Mesodermal cell (in vitro differentiated cells): ENCODE results near the gene CPSF3. TPM values are rescaled to one million over a fixed set of nuclear protein-coding genes. Genes with fewer than 3 reads are reported as not detected.

ENCODE experiments used
- H3K27ac ChIP-seq: 2 replicates; pipeline ENCODE4 v1.7.0; 2013; ENCODE audit warnings: mild to moderate bottlenecking, low read depth, low read length, moderate library complexity; ENCODE audit not compliant: severe bottlenecking
- H3K36me3 ChIP-seq: 2 replicates; pipeline ENCODE4 v1.7.1; 2013; ENCODE audit warnings: mild to moderate bottlenecking, low read length, moderate library complexity; ENCODE audit not compliant: control insufficient read depth, insufficient read depth
- H3K4me1 ChIP-seq: one replicate; pipeline ENCODE4 v1.7.1; 2013; ENCODE audit warnings: mild to moderate bottlenecking, low read length; ENCODE audit not compliant: insufficient read depth, control insufficient read depth, poor library complexity, severe bottlenecking
- H3K4me3 ChIP-seq: 2 replicates; pipeline ENCODE4 v1.7.0; 2013; ENCODE audit warnings: low read length, control low read depth, mild to moderate bottlenecking; ENCODE audit not compliant: insufficient read depth, poor library complexity, severe bottlenecking; ENCODE audit errors: extremely low read depth
- H3K9me3 ChIP-seq: 2 replicates; pipeline ENCODE4 v1.7.1; 2013; ENCODE audit warnings: mild to moderate bottlenecking, low read length, moderate library complexity; ENCODE audit not compliant: control insufficient read depth
- WGBS, 2 experiments: methylation state at CpG; one replicate each; pipeline ENCODE4 v1.1.5; 2013; ENCODE audit warnings: missing lambda C conversion rate in 2 of 2; ENCODE audit not compliant: insufficient coverage in 2 of 2; 5-methylcytosine and 5-hydroxymethylcytosine counted together
- polyA plus RNA-seq, 2 experiments: library from polyadenylated mRNA; stranded (reverse); fragments of 50-300 nt; gene quantifications; one replicate each; pipeline ENCODE4 v1.2.3, GENCODE V29; 2013

CPSF3 gene
- polyA plus RNA-seq (2013, experiment 1 of 2) = 77.3 TPM
- polyA plus RNA-seq (2013, experiment 2 of 2) = 76.0 TPM

DNA sequence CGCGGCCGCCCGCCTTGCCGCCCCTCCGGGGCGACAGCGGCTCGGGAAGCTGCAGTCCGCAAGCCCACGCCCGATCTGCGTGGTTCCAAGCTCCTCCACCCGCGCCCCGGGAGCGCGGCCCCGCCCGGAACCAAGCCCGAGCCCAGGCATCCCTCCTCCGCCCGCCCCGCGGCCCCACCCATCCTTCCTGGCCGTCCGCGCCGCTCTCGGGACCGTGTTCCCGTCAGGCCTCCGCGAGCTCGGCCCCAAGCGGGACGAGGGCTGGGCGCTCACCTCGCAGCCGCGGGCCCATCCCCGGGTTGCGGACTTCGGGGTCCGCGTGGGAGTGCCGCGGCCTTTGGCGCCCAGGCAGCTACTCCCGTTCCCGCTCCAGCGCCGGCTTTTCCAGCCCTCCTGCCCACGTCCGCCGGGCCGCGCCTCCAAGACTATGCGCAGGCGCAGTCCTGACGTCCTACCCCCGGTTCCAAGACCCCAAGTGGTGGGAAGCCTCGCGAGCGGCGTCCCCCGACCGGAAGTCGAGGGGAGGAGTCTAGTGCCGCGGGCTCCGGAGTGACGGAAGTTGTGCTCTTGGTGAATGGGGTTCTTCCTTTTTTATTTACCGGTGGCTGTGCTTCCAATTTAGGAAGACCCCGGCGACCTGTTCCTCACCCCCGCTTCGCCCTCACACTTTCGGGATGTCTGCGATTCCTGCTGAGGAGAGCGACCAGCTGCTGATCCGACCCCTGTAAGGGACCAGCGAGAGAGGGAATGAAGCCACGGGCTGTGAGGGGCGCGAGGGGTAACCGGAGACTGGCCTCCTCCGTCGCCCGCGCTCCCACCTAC is at the start of gene CPSF3, which contains the start of gene ITGB1BP1:
CPSF3 (plus strand) TSS at position 555 of the 822 bp plus-strand sequence; CDS start at position 675, 120 bp downstream.
ITGB1BP1 (minus strand) TSS at position 429 of the 822 bp plus-strand sequence. CDS start 4,831 bp downstream, outside the sequence.
- WGBS, 2 experiments = 0% methylated on average over 64 to 74 of the region's 91 CpGs
- peak within 1 kb of the TSS; percentile 92 for H3K4me3 ChIP-seq
- no peaks in the 10 kb centered on the region for H3K9me3 ChIP-seq
- H3K36me3 ChIP-seq = peaks cover 26% of the 10 kb centered on the region
- peaks cover 3% of the 10 kb centered on the region for H3K4me1 ChIP-seq
- H3K27ac ChIP-seq = peak within 1 kb of the TSS; percentile 89

GRCh38 chr2:9374071-9374730 is 49.3 kb upstream of the CPSF3 start:
- Histone ChIP-seq H3K36me3 (peaks cover 77% of the 10 kb centered on the region), H3K4me1 (peaks cover 25% of the 10 kb centered on the region), H3K27ac (no peak overlapping the region), H3K9me3 (no peaks in the 10 kb centered on the region), H3K4me3 (no peak overlapping the region)
- WGBS, 2 experiments = 93% methylated on average over 17 to 18 of the region's 18 CpGs

- Histone ChIP-seq H3K27ac (no peak overlapping the region), H3K4me1 (peaks cover 31% of the 10 kb centered on the region), H3K36me3 (peaks cover 77% of the 10 kb centered on the region), H3K9me3 (no peaks in the 10 kb centered on the region), H3K4me3 (no peak overlapping the region)
- WGBS, 2 experiments = 84 to 91% methylated on average over 4 of the region's 4 CpGs
Observed at GRCh38 chr2:9375857-9376428, 47.5 kb upstream of the CPSF3 start.

DNA sequence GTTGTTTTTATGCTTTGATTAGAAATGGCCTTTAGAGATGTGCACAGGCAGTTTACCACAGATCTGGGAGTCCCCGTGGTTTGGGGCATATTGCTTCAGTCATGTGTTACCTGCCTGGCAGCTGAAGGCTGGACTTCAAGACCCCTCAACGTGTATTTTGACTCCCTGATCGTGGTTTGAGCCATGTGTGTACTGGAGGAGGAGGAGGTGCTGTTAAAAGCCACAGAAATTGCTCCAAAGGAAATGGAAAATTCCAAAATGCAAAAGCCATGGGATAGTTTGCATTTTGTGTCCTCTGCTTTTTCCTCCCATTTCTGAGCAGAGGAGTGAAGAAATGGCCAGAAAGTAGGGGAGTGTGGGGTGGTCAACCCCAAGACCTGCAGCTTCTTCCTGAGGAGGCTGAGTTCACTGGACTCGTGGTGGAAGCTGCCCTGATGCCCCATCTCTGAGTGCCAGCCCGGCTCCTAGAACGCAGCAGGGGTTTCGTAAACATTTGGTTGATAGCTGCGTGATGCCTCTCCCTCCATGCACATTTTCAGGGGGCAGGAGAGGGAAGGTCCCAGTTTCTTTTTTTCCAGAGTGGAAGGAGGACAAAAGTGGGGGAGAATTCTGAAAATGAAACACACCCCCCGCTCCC is 45.9 kb upstream of the CPSF3 start:
- WGBS, 2 experiments = 85 to 100% methylated on average over 3 to 5 of the region's 9 CpGs
- Histone ChIP-seq H3K4me3 (no peak overlapping the region), H3K27ac (peak overlapping the region; percentile 70), H3K9me3 (no peaks in the 10 kb centered on the region), H3K4me1 (peaks cover 40% of the 10 kb centered on the region), H3K36me3 (peaks cover 77% of the 10 kb centered on the region)

GRCh38 chr2:9378433-9379390 is 44.7 kb upstream of the CPSF3 start:
- 78 to 85% methylated on average over 24 to 29 of the region's 30 CpGs for WGBS, 2 experiments
- Histone ChIP-seq H3K9me3 (no peaks in the 10 kb centered on the region), H3K36me3 (peaks cover 79% of the 10 kb centered on the region), H3K4me1 (peaks cover 40% of the 10 kb centered on the region), H3K4me3 (no peak overlapping the region), H3K27ac (peak overlapping the region; percentile 70)

GRCh38 chr2:9379391-9379755 is 44.1 kb upstream of the CPSF3 start:
- Histone ChIP-seq H3K36me3 (peaks cover 78% of the 10 kb centered on the region), H3K9me3 (no peaks in the 10 kb centered on the region), H3K4me3 (no peak overlapping the region), H3K4me1 (peaks cover 40% of the 10 kb centered on the region), H3K27ac (peak overlapping the region; percentile 70)
- 92 to 100% methylated on average over 1 to 2 of the region's 5 CpGs for WGBS, 2 experiments

DNA sequence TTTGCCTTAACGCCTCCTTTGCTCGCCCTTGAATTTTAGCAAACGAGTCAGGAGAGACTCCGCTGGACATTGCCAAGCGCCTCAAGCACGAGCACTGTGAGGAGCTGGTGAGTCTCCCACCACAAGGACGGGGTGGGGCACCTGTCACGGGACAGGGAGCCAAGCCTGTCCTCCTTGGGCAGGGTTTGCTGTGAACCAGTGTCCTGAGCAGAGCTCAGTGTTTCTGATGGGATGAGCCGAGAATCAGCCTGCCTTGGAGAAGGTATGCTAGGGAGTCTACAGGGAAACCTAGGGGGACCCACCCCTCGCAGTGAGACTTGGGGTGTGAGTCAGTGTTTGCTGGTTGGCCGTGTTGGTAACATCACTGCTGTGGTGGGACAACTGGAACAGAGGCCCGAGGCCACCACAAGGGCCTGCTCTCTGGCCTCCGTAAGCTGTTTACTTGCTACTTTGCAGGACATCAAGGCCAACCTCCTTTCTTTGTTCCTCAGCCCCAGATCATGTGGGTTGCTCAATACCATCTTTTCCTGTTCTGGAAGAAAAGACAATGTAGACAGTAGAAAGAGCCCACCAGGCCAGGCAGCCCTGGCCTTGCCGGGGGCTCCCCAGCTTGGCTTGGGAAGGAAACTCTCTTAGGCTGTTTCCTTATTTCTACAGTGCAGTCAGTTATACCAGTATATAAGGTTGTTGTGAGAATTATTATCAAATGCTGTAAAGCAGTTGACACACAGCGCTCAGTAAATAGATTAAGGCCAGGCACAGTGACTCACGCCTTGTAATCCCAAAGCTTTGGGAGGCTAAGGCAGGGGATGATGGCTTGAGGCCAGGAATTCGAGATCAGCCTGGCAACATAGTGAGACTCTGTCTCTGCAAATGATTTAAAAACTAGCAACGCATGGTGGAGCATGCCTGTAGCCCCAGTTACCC is 42.5 kb upstream of the CPSF3 start:
- Histone ChIP-seq H3K27ac (peak overlapping the region; percentile 89), H3K36me3 (peaks cover 80% of the 10 kb centered on the region), H3K4me1 (peaks cover 40% of the 10 kb centered on the region), H3K4me3 (no peak overlapping the region), H3K9me3 (no peaks in the 10 kb centered on the region)
- 95 to 97% methylated on average over 15 to 18 of the region's 18 CpGs for WGBS, 2 experiments

- H3K27ac ChIP-seq = no peak overlapping the region
- H3K4me1 ChIP-seq = peaks cover 30% of the 10 kb centered on the region
- 94 to 100% methylated on average over 3 to 6 of the region's 6 CpGs for WGBS, 2 experiments
- H3K9me3 ChIP-seq = no peaks in the 10 kb centered on the region
- H3K36me3 ChIP-seq = peaks cover 85% of the 10 kb centered on the region
- H3K4me3 ChIP-seq = no peak overlapping the region
Observed at GRCh38 chr2:9382604-9383235, 40.7 kb upstream of the CPSF3 start.

GRCh38 chr2:9384521-9384920 is 38.9 kb upstream of the CPSF3 start:
- Histone ChIP-seq H3K4me3 (no peak overlapping the region), H3K27ac (no peak overlapping the region), H3K9me3 (no peaks in the 10 kb centered on the region), H3K36me3 (peaks cover 92% of the 10 kb centered on the region), H3K4me1 (peaks cover 15% of the 10 kb centered on the region)
- 100% methylated on average over 2 to 3 of the region's 4 CpGs for WGBS, 2 experiments
